Sigmoid colon (tissue), 7 donors: ENCODE results near the gene PHF1. TPM values are rescaled to one million over a fixed set of nuclear protein-coding genes. Genes with fewer than 3 reads are reported as not detected.
"Not testable (repeated sequence)": the region's sequence is repeated elsewhere in the genome, so short reads cannot be mapped to it uniquely, and the experiment has no call there.

Experiments
- DNase-seq: peaks from one replicate; pipeline ENCODE4 v3.0.0-alpha.2; 2019
- H3K27ac ChIP-seq, 4 donors: fragments of 200-600 bp; sonication (generic); one replicate each; pipeline ENCODE4 v1.5.1; 2016 to 2019; ENCODE audit warnings: mild to moderate bottlenecking in 1 of 4
- H3K27me3 ChIP-seq, 3 donors: fragments of 200-600 bp; sonication (generic); one replicate each; pipeline ENCODE4 v1.5.1; 2019; ENCODE audit warnings: mild to moderate bottlenecking in 1 of 3
- H3K36me3 ChIP-seq, 4 donors: fragments of 200-600 bp; sonication (generic); one replicate each; pipeline ENCODE4 v1.5.1; 2016 to 2019
- H3K4me1 ChIP-seq, 4 donors: fragments of 200-600 bp; sonication (generic); one replicate each; pipeline ENCODE4 v1.5.1; 2017 to 2019
- H3K4me3 ChIP-seq, 4 donors: fragments of 200-600 bp; sonication (generic); one replicate each; pipeline ENCODE4 v1.5.1; 2017 to 2019; ENCODE audit warnings: mild to moderate bottlenecking in 2 of 4, moderate library complexity in 1 of 4
- H3K9me3 ChIP-seq, 4 donors: fragments of 200-600 bp in 3 of 4; sonication (generic) in 3 of 4; one replicate each; pipeline versions ENCODE4 v1.5.1 to v1.6.1; 2013 to 2019
- CTCF ChIP-seq, 4 experiments: fragments of 450-650 bp in 3 of 4; fragments of 200-600 bp in 1 of 4; IDR thresholded peaks; one replicate each; pipeline ENCODE4 v1.5.1; 2016 to 2019; ENCODE audit warnings: antibody characterized with exemption in 4 of 4, mild to moderate bottlenecking in 3 of 4, moderate library complexity in 2 of 4
- EP300 ChIP-seq, 4 donors: sonication (generic); formaldehyde crosslinking; IDR thresholded peaks; one replicate each; pipeline ENCODE4 v1.6.1; 2017; ENCODE audit warnings: antibody characterized with exemption in 4 of 4
- POLR2A ChIP-seq, 2 donors: fragments of 450-650 bp; IDR thresholded peaks; one replicate each; pipeline ENCODE4 v1.6.1; 2016; ENCODE audit warnings: antibody characterized with exemption in 2 of 2, mild to moderate bottlenecking in 2 of 2, moderate library complexity in 2 of 2
- POLR2AphosphoS5 ChIP-seq, 4 donors: sonication (generic); formaldehyde crosslinking; IDR thresholded peaks; one replicate each; pipeline ENCODE4 v1.6.1; 2017; ENCODE audit warnings: antibody characterized with exemption in 4 of 4
- WGBS, 2 donors: extraction: QIAGEN DNeasy Blood & Tissue Kit; methylation state at CpG; one replicate each; pipeline ENCODE4 v1.1.7; 2013; 5-methylcytosine and 5-hydroxymethylcytosine counted together
- intact Hi-C: fragments of 100-400 bp; cut with DNase I; formaldehyde crosslinking; loops from one replicate; pipeline ENCODE4 v1.15.1; 2023
- polyA plus RNA-seq, 3 donors: library from polyadenylated mRNA; stranded (reverse); fragments of 200-250 nt; gene quantifications; one replicate each; pipeline ENCODE4 v1.2.3, GENCODE V29; 2013
- total RNA-seq, 4 donors: library from RNA; depleted of rRNA; stranded (reverse); fragments of >200 nt; gene quantifications; one replicate each; pipeline ENCODE4 v1.1.0, GENCODE V29; 2016
- donor health status: healthy with polysubstance abuse.
- donor health status: Bipolar disorder and iron deficiency.
- donor health status: healthy.

PHF1 gene
- total and polyA plus RNA-seq, 7 donors, result 22.4 to 82.3 (median 57.1) TPM

GRCh38 chr6:33392979-33393378 is 17.8 kb upstream of the PHF1 start:
- Histone ChIP-seq H3K9me3 (no peaks in the 10 kb centered on the region), H3K27me3 (no peaks in the 10 kb centered on the region), H3K4me3 (no peak overlapping the region), H3K4me1 (peaks cover 0 to 14% (median 12%) of the 10 kb centered on the region in 4 donors), H3K36me3 (no peaks in the 10 kb centered on the region), H3K27ac (no peak overlapping the region)
- no peak for DNase-seq
- 41 to 70% methylated on average over 3 of the region's 3 CpGs for WGBS, 2 donors
- TF ChIP-seq CTCF (IDR thresholded peaks at IDR 0.05) (no peak), POLR2A (IDR thresholded peaks at IDR 0.05) (no peak), POLR2AphosphoS5 (IDR thresholded peaks at IDR 0.05) (no peak), EP300 (IDR thresholded peaks at IDR 0.05) (no peak)
- intact Hi-C loops, result loop anchor here (2.0 to 10.0 kb wide), 3 partner anchors 16 to 182 kb away; partner anchors contain the start of genes RPS18 and VPS52

DNA sequence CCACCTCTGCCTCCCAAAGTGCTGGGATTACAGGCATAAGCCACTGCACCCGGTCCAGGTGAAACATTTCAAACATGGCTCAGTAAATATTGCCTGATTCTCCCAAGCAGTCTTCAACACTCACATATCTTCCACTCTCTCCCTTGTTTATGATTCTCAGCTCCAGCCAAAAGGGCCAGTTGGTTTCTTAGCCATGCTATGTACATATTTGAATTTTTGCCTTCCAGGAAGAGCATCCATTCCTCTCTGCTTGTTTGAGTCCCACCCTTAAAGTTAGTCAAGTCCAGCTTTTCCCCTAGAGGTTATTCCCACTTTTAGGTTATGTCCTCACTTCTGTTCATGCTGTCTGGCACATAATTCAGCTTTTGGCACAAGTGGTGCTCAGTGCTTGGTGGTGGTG is 13.3 kb upstream of the PHF1 start:
- WGBS, 2 donors, result 85 to 90% methylated on average over 1 of the region's 1 CpG
- no peaks in the 10 kb centered on the region for H3K4me1 ChIP-seq
- intact Hi-C loops, result loop anchor here (10.0 kb wide), 1 partner anchor 177 kb away; no protein-coding TSS in a partner anchor

DNA sequence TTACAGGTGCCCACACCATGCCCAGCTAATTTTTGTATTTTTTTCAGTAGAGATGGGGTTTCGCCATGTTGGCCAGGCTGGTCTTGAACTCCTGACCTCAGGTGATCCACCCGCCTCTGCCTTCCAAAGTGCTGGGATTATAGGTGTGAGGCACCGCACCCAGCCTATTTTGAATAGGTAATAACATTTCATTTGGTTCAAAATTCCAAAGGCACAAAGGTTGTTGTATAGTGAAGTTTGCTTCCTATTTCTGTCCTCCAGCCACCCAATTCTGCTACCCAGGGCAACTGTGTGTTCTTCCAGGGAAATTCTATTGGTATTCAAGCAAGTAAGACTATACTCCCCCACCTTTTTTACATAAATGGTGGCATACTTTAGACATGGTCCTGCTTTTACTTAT is 12.2 kb upstream of the PHF1 start:
- H3K27me3 ChIP-seq, H3K9me3 ChIP-seq, H3K36me3 ChIP-seq, DNase-seq, H3K4me3 ChIP-seq, H3K27ac ChIP-seq, H3K4me1 ChIP-seq: not testable (repeated sequence)
- WGBS, 2 donors, result 79 to 95% methylated on average over 3 of the region's 3 CpGs
- intact Hi-C loops, result loop anchor here (10.0 kb wide), 1 partner anchor 176 kb away; no protein-coding TSS in a partner anchor

More for the DNA sequence above, 13.3 kb upstream of the PHF1 start:
- Histone ChIP-seq H3K27me3 (no peaks in the 10 kb centered on the region), H3K36me3 (no peaks in the 10 kb centered on the region), H3K4me3 (no peak overlapping the region), H3K9me3 (no peaks in the 10 kb centered on the region), H3K27ac (no peak overlapping the region)
- DNase-seq, result no peak
- TF ChIP-seq POLR2A (IDR thresholded peaks at IDR 0.05) (no peak), EP300 (IDR thresholded peaks at IDR 0.05) (no peak), POLR2AphosphoS5 (IDR thresholded peaks at IDR 0.05) (no peak), CTCF (IDR thresholded peaks at IDR 0.05) (no peak)

DNA sequence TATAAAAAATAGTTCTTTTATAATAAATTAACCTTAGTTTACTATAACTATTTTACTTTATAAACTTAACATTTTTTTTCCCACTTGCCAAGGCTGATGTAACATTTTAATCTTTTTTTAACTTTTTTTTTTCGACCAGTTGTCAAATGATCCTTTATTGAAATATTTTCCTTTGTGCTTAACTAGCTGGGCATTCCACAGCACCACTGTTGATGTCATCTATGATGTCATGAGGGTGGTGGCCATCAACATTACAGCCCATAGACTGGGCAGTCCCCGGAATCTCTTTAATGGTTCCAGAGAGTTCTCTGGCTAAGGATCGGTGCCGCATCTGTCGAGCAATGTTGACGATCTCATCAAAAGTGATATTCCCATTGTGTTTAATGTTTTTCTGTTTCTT is 10.9 kb upstream of the PHF1 start:
- intact Hi-C loops, result loop anchor here (10.0 kb wide), 1 partner anchor 175 kb away; no protein-coding TSS in a partner anchor
- not testable (repeated sequence) for H3K4me1 ChIP-seq, H3K9me3 ChIP-seq, DNase-seq, H3K27ac ChIP-seq, H3K36me3 ChIP-seq, H3K4me3 ChIP-seq, H3K27me3 ChIP-seq
- 97 to 98% methylated on average over 6 of the region's 6 CpGs for WGBS, 2 donors

- no peak for DNase-seq
Measured at GRCh38 chr6:33404884-33405283, 5.9 kb upstream of the PHF1 start.

More at GRCh38 chr6:33404884-33405283, 5.9 kb upstream of the PHF1 start:
- no peaks in the 10 kb centered on the region for H3K9me3 ChIP-seq
- no peak overlapping the region for H3K4me3 ChIP-seq
- peaks cover 0 to 6% (median 4%) of the 10 kb centered on the region in 4 donors for H3K4me1 ChIP-seq
- TF ChIP-seq CTCF (IDR thresholded peaks at IDR 0.05) (no peak), POLR2AphosphoS5 (IDR thresholded peaks at IDR 0.05) (no peak), EP300 (IDR thresholded peaks at IDR 0.05) (no peak), POLR2A (IDR thresholded peaks at IDR 0.05) (no peak)
- H3K27me3 ChIP-seq, result no peaks in the 10 kb centered on the region
- intact Hi-C loops, result no loop called here
- WGBS, 2 donors, result 94 to 96% methylated on average over 17 of the region's 17 CpGs
- no peak overlapping the region for H3K27ac ChIP-seq
- no peaks in the 10 kb centered on the region for H3K36me3 ChIP-seq
